RPMI7951 (cell line): ENCODE data around the gene CRABP2. TPM values are rescaled to one million over a fixed set of nuclear protein-coding genes. Genes with fewer than 3 reads are reported as not detected.

ENCODE experiments used
- DNase-seq: peaks from one replicate; pipeline ENCODE4 v3.0.0-alpha.2; 2012; ENCODE audit warnings: low read depth
- total RNA-seq: library from RNA; depleted of rRNA; stranded (reverse); fragments of >200 nt; shearing (Covaris generic); gene quantifications from 2 replicates; pipeline ENCODE4 v1.2.3, GENCODE V29; 2014

The CRABP2 gene
- total RNA-seq, 1 experiment from 2014 or later = 81.6 TPM

DNA sequence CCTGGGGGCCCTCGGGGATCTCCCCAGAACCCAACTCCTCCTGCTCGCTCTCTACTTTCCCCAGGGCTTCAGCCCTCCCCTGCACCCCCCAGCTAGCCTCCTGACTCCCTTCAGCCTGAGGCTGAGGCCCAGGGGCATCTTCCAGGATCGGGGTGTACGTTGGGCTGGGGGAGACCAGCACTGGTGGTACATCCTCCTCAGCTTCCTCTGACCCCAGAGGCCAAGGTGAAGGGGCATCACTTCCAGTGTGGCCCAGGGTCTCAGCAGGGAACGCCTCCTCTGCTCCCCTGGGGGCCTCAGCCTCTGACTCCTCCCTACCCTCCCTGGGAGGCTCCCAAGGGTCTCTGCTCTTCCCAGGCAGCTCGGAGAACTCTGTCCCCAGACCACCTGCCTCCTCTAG lies 35.0 kb downstream of the CRABP2 start:
- no peak for DNase-seq

DNA sequence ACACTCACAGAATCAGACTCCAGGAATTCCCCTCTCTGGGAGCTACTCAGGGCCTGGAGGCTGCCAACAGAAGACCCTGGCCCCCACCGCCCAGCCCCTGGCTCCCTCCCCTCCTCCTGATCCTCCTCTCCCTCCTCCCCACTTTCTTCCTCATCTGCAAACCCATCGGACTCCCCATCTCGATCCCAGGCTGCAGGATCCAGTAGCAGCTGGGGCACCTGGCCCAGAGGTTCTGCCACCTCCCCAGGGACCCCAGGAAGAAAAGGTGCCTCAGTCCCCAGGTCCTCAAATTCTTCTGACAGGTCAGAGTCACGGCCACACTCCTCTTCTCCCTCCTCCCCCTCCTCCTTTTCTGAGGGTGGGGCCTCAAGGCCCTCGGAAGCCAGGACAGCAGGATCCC lies 35.6 kb downstream of the CRABP2 start:
- DNase-seq = no peak

DNA sequence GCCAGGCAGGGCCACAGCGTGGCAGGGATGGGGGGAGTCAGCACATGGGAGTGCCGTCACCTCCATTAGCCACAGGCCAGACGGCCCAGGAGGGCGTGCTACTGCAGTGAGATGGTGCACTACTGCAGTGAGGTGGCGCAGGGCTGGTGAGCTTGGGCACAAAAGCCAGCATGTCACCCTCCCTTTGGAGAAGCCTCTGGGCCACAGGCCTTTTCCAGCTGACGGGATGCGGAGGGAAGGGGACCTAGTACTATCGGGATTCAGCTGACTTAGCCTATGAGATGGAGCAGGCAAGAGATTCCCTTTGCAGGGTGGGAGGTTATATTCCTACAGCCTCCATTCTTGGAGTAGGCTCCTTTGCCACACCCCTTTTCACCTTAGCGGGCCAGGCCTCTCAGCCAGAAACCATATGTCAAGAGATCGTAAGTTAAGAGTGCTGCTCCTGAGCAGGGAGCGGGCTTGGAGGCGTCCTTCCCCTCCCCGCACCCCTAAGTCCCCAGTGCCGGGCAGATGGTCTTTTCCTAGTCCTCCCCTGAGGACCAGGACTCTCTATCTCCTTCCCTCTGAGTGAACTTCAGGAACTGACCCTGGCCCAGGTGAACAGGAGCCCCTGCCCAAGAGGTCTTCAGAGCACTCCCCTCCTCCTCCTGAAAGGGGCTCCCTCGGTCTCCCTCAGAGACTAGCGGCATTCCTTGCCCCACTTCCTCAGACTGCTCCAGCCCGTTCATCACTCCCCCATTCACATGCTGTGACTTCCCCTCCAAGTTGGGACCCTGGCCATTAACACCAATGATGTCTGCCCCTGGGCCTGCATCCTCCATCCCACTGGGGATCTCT lies 36.4 kb downstream of the CRABP2 start:
- no peak for DNase-seq

DNA sequence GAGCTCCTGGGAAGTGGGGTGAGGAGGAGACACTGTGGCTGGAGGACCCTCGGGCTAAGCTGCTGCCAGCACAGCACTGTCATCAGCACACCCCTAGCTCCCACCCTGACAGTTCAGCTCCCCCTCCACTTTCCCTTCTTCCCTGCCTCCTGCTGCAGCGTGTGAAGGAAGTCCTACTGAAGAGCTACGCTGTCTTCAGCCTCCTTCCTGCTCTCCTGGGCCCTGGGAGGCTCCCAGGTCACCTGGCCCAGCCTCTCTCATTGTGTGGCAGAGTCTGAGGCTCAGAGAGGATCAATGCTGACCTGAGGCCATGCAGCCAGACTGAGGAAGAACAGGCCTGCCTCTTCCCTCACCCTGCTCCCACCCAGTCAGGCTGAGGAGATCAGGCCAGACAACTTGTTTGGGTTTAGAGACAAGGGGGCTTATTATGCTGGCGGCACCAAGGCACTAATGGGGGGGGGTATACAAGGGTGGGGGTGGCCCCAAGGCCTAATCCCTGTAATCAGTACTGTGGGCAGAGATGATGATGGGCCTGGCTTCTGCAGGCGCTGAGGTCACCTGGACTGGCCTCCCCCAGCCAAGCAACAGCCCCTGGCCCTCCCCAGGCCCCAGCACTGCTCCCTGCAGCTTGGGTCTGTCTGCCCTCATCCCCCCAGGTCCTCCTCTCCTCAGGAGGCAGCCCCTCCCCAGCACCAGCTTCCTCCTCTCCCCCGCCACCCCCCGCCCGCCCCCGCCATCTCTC lies 37.2 kb downstream of the CRABP2 start:
- no peak for DNase-seq

DNA sequence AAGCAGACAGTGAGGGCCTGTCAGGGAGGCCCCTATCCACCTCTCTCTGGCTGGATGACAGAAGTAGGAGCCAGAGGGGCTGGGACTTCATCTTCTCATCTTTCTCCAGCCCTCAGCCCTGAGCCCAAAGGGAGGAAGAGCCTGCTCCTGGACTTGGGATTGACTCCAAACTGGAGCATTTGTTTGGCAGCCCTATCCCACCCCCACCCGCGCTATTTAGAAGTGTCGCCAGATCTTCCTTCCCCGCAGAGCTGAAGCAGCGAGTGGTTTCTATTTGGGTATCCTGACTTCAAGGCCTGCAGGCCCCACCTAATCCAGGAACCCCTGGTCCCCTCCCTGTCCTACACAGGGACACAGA lies 37.8 kb downstream of the CRABP2 start:
- DNase-seq = no peak

DNA sequence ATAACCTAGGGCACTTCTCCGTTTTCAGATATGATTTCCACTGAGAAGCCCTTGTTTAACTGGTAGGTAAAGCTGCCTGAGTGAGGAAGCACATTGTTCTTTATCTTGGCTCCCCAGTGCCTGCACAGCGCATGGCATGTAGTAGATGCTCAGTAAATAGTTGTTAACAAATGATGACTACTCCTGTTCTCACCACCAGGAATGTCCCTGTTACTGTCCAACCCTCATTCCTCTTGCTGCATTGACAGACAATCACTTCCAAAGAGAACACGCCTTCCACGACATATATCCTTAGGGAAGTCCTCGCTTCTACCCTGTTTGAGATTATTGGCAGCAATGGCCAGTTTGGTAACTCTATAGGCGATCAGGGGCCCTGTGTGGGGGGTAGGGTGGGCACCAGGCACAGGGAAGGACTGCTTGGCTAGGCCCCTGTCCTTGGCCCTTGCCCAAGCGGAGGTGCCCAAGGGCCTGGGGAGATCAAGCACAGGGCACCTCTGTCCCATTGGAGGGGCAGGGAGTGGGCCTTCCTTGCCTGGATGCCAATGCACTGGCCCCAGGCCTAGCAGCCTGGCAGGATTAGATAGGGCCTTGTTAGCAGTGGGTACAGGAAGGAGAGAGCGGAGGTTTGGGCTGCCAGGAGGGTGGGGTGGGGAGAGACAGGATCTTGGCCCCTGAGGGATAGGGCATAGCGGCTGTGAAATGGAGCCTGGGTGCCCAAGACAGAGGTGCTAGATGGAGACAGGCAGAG lies 38.3 kb downstream of the CRABP2 start:
- DNase-seq = no peak

DNA sequence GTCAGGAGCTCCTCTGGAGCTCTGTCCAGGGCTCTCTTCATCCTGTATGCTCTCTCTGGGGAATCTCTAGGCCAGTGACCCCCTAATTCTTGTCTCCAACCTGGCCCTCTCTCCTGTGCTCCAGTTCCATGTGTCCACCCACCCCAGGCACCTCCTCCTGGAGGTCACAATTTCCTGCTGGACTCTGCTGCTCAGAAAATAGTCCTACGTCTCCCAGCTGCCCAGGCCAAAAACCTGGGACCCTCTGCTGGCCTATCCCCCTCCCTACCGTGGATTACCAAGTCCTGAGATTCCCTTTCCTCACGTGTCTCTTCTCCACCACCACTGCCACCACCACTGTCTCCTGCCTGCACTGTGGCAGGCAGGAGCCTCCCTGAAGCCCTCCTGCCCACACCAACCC lies 39.8 kb downstream of the CRABP2 start:
- no peak for DNase-seq

- DNase-seq = peak; percentile 71
Measured at GRCh38 chr1:156664767-156665411, 40.5 kb downstream of the CRABP2 start.

- peak; percentile 56 for DNase-seq
Measured at GRCh38 chr1:156664046-156664766, 41.2 kb downstream of the CRABP2 start.

GRCh38 chr1:156663178-156663577 lies 42.2 kb downstream of the CRABP2 start:
- DNase-seq = peak; percentile 65

- DNase-seq = no peak
Measured at GRCh38 chr1:156662800-156663055, 42.7 kb downstream of the CRABP2 start.

DNA sequence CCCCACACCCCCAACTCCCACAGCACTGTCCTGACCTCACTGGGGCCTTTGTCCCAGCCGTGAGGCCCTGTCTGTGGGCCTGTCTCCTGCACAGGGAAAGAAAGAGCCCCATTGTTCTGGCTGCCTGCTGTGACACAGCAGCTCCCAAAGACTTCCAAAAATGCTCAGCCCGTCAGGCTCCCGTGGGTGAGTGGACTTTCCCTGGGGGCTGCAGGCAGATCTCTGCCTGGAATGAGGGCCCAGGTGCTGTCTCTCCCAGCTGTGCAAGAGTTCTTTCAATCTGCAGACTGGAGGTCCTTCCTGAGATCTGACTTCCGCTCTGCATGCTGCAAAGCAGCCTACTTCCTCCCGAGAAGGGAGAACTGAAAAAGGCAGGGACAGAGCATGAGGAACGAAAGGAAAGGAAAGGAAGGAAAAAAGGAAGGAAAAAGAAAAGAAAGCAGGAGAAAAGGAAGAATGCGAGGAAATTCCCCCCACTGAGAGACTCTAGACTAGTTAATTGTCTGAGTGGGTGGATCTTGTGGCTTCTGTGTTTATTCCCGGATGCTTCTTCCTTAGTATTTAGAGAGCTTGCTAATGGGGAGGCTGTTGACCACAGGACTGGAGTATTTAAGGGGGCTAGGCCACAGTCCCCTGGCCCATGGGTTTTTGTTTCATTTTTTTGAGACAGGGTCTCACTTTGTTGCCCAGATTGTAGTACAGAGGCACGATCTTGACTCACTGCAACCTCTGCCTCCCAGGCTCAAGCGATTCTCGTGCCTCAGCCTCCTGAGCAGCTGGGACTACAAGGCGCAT lies 43.2 kb downstream of the CRABP2 start:
- peak; percentile 69 for DNase-seq

DNA sequence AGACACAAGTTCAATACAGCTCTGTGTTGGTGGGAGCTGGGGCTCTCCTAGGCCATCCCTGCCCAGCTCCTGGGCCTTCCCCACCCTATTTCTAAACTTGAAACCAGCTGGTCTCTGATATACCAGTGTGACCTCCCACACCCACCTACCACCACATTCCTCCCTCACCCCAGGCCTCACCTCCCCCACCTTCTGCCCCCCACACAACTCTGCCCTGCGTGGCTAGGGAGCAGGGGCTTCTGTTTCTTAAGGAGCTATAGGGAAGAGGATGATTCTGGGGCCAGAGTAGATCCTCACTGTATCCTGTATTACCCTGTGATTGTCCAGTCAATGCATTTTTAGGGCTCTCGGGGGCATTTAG lies 44.7 kb downstream of the CRABP2 start:
- DNase-seq = no peak

GRCh38 chr1:156659988-156660751 lies 45.2 kb downstream of the CRABP2 start:
- DNase-seq = peak; percentile 96

DNA sequence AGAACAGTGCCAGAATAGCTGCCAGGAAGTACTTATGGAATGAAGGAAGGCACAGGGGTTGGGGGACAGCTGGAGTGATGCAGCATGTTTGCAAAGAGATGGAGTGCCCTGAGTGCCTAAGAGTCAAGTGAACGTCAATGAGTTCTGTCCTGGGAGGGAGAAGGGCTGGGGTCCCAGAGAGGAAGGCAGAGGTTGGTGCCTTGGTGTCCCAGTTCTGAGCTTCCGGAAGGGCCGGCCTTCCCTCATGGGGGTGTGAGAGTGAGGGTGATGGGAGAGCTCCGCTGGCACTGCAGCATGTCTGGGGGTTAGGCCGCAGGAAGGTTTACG lies 45.8 kb downstream of the CRABP2 start:
- DNase-seq = no peak

GRCh38 chr1:156658945-156659574 lies 46.3 kb downstream of the CRABP2 start:
- DNase-seq = no peak

DNA sequence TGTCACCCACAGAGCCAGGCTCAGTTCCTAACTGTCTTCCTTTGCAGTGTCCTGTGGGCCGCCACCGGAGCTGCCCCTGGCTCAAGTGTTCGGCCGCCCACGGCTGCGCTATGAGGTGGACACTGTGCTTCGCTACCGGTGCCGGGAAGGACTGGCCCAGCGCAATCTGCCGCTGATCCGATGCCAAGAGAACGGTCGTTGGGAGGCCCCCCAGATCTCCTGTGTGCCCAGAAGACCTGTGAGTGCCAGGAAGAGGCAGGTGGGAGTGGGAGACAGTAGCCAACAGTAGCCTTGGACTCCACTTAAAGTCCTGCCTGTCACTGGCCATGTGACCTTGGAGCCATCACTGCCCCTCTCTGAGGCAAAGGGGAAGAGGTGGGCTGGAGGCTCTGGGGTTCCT lies 46.9 kb downstream of the CRABP2 start:
- DNase-seq = no peak

GRCh38 chr1:156657741-156658319 lies 47.6 kb downstream of the CRABP2 start:
- DNase-seq = no peak
